ENCODE measurements around the gene DPY19L2.
"Not testable (repeated sequence)": the region's sequence is repeated elsewhere in the genome, so short reads cannot be mapped to it uniquely, and the experiment has no call there.

DNA sequence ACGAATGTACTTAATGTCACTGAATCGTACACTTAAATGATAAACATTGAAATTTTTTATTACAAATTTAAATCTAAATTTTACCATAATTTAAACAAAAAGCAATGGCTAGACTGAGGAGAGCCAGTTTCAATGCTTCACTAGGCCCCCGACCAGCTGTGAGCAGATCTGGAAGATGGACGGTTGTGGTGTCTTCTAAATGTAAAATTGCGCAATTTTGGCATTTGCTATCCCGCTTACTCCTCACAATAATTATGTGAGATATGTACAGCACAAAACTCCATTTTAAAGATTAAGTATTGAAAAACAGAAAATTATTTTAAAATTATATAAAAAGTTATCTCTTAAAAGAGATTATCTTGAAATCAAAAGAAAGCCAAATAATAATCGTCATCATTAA lies 5.3 kb downstream of the DPY19L2 start:
- TF ChIP-seq EZH2 (IDR thresholded peaks at IDR 0.05; ENCODE audit: insufficient read depth, poor library complexity, severe bottlenecking); EZH2phosphoT487 (IDR thresholded peaks at IDR 0.05; ENCODE audit: insufficient read depth, low read depth): not testable (repeated sequence)

All from GM23248 (cell line).